ENCODE results near the gene RHBDL2. TPM values are rescaled to one million over a fixed set of nuclear protein-coding genes. Genes with fewer than 3 reads are reported as not detected.

Gene RHBDL2
- total and polyA plus RNA-seq, 2 of the 13 experiments (the other 11 are each of a cell fraction or from before 2014, with no cell fraction given) = 3.3 to 5.4 TPM

DNA sequence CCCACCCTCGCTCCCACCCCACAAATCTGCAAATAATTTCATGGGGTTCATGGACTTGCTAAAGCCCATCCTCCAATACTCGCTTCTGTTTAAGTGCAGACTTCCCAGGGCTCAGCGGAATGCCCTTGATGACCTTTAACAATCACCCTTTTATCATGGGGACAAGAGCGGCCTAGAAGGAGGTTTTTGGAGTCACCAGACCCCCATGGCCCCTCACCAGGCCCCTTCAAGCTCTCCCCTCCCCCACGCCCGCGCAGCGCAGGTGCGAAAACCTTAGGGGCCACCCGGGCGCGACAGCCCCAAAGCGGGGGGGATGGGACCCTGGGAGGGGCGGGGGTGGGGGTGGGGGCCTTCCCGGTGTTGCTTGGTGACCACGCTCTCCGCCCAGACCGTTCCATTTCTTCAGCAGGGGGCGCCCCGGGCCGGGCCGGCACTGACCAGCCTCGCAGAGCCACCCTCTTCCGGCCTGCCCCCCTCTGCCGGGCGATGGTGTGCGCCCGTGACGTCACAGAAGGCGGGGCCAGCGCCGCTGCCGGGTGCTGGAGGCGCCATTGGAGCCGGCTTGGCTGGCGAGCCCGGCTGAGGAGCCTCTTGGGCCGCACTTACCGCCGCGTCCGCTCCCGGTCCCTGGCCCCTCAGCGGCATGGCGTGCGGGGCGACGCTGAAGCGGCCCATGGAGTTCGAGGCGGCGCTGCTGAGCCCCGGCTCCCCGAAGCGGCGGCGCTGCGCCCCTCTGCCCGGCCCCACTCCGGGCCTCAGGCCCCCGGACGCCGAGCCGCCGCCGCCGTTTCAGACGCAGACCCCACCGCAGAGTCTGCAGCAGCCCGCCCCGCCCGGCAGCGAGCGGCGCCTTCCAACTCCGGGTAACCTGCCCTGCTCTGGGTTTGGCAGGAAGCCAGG lies 49.4 kb upstream of the RHBDL2 start, which contains the start of gene AKIRIN1 (continued):
- TF ChIP-seq, protein P1, sequence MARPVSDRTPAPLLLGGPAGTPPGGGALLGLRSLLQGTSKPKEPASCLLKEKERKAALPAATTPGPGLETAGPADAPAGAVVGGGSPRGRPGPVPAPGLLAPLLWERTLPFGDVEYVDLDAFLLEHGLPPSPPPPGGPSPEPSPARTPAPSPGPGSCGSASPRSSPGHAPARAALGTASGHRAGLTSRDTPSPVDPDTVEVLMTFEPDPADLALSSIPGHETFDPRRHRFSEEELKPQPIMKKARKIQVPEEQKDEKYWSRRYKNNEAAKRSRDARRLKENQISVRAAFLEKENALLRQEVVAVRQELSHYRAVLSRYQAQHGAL (CRISPR knock-in tag; IDR thresholded peaks at IDR 0.05; ENCODE audit: not compliant biosample characterization) = no peak
- TF ChIP-seq KLF16 (CRISPR knock-in tag; IDR thresholded peaks at IDR 0.05) (peak in 1 of 2 experiments; percentile 50; a peak in 1 of 4 replicates), ATF1 (CRISPR knock-in tag; IDR thresholded peaks at IDR 0.05) (peak; percentile 80), ZBTB43 (CRISPR knock-in tag; conservative IDR thresholded peaks at IDR 0.05) (no peak), ZNF576 (CRISPR knock-in tag; IDR thresholded peaks at IDR 0.05) (no peak), GTF2F1 (IDR thresholded peaks at IDR 0.05; ENCODE audit: low read length) (no peak), ZFYVE20 (CRISPR knock-in tag; IDR thresholded peaks at IDR 0.05; ENCODE audit: borderline replicate concordance, low read depth) (no peak), EED (CRISPR knock-in tag; IDR thresholded peaks at IDR 0.05) (peak; percentile 82), HOXA9 (CRISPR knock-in tag; IDR thresholded peaks at IDR 0.05; ENCODE audit: borderline replicate concordance) (no peak), ELF3 (CRISPR knock-in tag; IDR thresholded peaks at IDR 0.05) (peak; percentile 63), EEA1 (CRISPR knock-in tag; IDR thresholded peaks at IDR 0.05; ENCODE audit: borderline replicate concordance) (0 out of 2 replicates have a peak, but pooled peaks have one; percentile 31), NR2F6 (IDR thresholded peaks at IDR 0.05) (peak; percentile 81), NR2F6 (CRISPR knock-in tag; IDR thresholded peaks at IDR 0.05) (peak; percentile 17; the same call in 1 of the 2 replicates), ZNF431 (CRISPR knock-in tag; IDR thresholded peaks at IDR 0.05; ENCODE audit: borderline replicate concordance, low read depth) (0 out of 2 replicates have a peak, but pooled peaks have one; percentile 29), ZNF567 (CRISPR knock-in tag; IDR thresholded peaks at IDR 0.05; ENCODE audit: borderline replicate concordance) (no peak; the same call in 1 of the 2 replicates), GPN1 (CRISPR knock-in tag; IDR thresholded peaks at IDR 0.05; ENCODE audit: borderline replicate concordance) (no peak), FOXM1 (CRISPR knock-in tag; IDR thresholded peaks at IDR 0.05) (no peak), ZNF333 (CRISPR knock-in tag; IDR thresholded peaks at IDR 0.05; ENCODE audit: borderline replicate concordance) (no peak), RFX5 (IDR thresholded peaks at IDR 0.05; ENCODE audit: low read depth, low read length) (peak; percentile 76), ZNF138 (CRISPR knock-in tag; IDR thresholded peaks at IDR 0.05; ENCODE audit: low read depth) (0 out of 2 replicates have a peak, but pooled peaks have one; percentile 55), SIX1 (CRISPR knock-in tag; IDR thresholded peaks at IDR 0.05; ENCODE audit: borderline replicate concordance) (no peak), TAF1 (CRISPR knock-in tag; IDR thresholded peaks at IDR 0.05) (peak; percentile 95), PTBP1 (IDR thresholded peaks at IDR 0.05; ENCODE audit: low read depth, low read length, poor library complexity, severe bottlenecking) (no peak), ZNF850 (CRISPR knock-in tag; conservative IDR thresholded peaks at IDR 0.05) (no peak)
- TF ChIP-seq, protein P2, sequence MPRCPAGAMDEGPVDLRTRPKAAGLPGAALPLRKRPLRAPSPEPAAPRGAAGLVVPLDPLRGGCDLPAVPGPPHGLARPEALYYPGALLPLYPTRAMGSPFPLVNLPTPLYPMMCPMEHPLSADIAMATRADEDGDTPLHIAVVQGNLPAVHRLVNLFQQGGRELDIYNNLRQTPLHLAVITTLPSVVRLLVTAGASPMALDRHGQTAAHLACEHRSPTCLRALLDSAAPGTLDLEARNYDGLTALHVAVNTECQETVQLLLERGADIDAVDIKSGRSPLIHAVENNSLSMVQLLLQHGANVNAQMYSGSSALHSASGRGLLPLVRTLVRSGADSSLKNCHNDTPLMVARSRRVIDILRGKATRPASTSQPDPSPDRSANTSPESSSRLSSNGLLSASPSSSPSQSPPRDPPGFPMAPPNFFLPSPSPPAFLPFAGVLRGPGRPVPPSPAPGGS (CRISPR knock-in tag; IDR thresholded peaks at IDR 0.05) = peak; percentile 51; the same call in 1 of the 2 replicates
- TF ChIP-seq, protein P3, sequence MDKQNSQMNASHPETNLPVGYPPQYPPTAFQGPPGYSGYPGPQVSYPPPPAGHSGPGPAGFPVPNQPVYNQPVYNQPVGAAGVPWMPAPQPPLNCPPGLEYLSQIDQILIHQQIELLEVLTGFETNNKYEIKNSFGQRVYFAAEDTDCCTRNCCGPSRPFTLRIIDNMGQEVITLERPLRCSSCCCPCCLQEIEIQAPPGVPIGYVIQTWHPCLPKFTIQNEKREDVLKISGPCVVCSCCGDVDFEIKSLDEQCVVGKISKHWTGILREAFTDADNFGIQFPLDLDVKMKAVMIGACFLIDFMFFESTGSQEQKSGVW (CRISPR knock-in tag; IDR thresholded peaks at IDR 0.05; ENCODE audit: borderline replicate concordance) = no peak
